Measurements from ENCODE around the gene TACC2.

The TACC2 gene

DNA sequence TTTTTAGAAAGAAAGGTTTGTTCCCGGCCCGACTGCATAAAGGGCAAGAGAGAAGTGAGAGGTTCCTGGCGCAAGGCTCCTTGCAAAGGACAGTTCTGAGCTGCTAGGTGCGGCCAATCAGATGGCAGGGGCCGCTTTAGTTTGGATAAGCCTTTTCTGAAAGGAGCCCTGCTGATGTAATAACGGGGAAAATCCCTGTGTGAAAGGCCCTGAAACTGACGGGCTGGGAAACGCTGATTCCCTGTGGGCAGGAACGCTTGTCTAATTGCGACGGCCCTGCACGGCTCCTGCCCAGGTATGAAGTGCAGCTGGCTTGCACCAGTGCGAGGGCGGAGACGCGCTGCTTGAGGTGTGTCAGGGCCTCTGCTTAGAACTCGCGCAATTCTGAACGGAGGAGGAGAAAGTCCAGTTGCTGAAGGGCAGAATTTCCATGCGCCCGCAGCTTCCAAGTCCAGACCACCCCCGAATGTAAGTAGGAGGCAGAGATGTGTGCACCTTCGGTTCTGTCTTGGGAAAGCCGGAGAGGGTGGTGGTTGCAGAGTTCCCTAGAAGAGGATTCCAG is 30.5 kb downstream of the TACC2 start:
- Histone ChIP-seq H3K9ac (ENCODE audit: low read length) (no peak overlapping the region), H3K79me1 (replicated peaks; ENCODE audit: low read length, poor library complexity, severe bottlenecking) (no peaks in the 10 kb centered on the region), H2AFZ (ENCODE audit: low read depth, low read length) (no peak overlapping the region), H2BK15ac (ENCODE audit: low read depth, poor library complexity, severe bottlenecking) (no peak overlapping the region), H3K23ac (ENCODE audit: low read length in 2 of 2) (no peak overlapping the region), H2AK5ac (ENCODE audit: low read length, severe bottlenecking) (no peak overlapping the region), H3K36me3 (ENCODE audit: control insufficient read depth in 1 of 2, insufficient read depth in 2 of 2, low read depth in 1 of 2, low read length in 2 of 2) (no peaks in the 10 kb centered on the region), H4K91ac (ENCODE audit: low read length) (no peak overlapping the region), H3K14ac (ENCODE audit: low read length in 2 of 2) (no peak overlapping the region), H3K27ac (ENCODE audit: low read length, poor library complexity, severe bottlenecking) (no peak overlapping the region), H3K18ac (ENCODE audit: low read depth in 1 of 2, low read length in 2 of 2) (peak overlapping the region in 1 of 2 experiments; percentile 12), H3K4me3 (ENCODE audit: insufficient read depth in 1 of 2, low read depth in 1 of 2, low read length in 2 of 2) (no peak overlapping the region), H4K8ac (ENCODE audit: low read length) (peak overlapping the region; percentile 23), H2BK12ac (ENCODE audit: low read length in 2 of 2) (no peak overlapping the region), H3K4me1 (ENCODE audit: control insufficient read depth, insufficient read depth, low read depth, low read length) (peaks cover 3% of the 10 kb centered on the region), H3K27me3 (ENCODE audit: control insufficient read depth in 1 of 2, insufficient read depth in 1 of 2, low read length in 2 of 2) (peaks cover 2 to 14% of the 10 kb centered on the region in 2 experiments), H2BK5ac (ENCODE audit: low read depth, low read length, poor library complexity, severe bottlenecking) (no peak overlapping the region), H3K4me2 (ENCODE audit: low read length, poor library complexity, severe bottlenecking) (no peak overlapping the region), H3K4ac (ENCODE audit: low read depth in 1 of 2, low read length in 2 of 2) (no peak overlapping the region), H2BK120ac (ENCODE audit: low read depth, low read length) (no peak overlapping the region), H3K9me3 (ENCODE audit: control insufficient read depth, low read length) (no peaks in the 10 kb centered on the region)
- no peak for DNase-seq
- WGBS: 64% methylated on average over 24 of the region's 24 CpGs

DNA sequence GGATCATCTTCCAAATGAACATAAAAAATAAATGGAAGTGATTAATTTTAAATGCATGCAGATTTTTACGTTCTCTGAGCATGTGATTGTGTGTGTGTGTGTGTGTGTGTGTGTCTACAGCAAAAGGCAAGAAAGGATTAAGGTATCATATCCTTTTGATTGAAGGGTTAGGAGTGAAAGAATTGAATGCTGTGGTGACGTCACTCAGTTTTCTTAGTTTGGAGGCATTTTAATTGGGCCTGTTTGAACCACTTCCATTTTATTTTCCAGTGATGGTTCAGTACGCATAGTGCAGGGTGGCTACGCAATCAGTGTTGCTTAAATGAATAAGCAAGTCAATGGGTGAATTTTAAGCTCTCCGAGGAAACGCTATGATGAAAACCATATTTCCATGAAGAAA is 31.3 kb downstream of the TACC2 start:
- Histone ChIP-seq H3K18ac (ENCODE audit: low read depth in 1 of 2, low read length in 2 of 2) (no peak overlapping the region), H3K27ac (ENCODE audit: low read length, poor library complexity, severe bottlenecking) (no peak overlapping the region), H3K79me1 (replicated peaks; ENCODE audit: low read length, poor library complexity, severe bottlenecking) (no peaks in the 10 kb centered on the region), H3K9ac (ENCODE audit: low read length) (no peak overlapping the region), H2BK15ac (ENCODE audit: low read depth, poor library complexity, severe bottlenecking) (no peak overlapping the region), H3K4me1 (ENCODE audit: control insufficient read depth, insufficient read depth, low read depth, low read length) (peaks cover 3% of the 10 kb centered on the region), H3K4ac (ENCODE audit: low read depth in 1 of 2, low read length in 2 of 2) (no peak overlapping the region), H2BK5ac (ENCODE audit: low read depth, low read length, poor library complexity, severe bottlenecking) (no peak overlapping the region), H3K27me3 (ENCODE audit: control insufficient read depth in 1 of 2, insufficient read depth in 1 of 2, low read length in 2 of 2) (peaks cover 0 to 14% of the 10 kb centered on the region in 2 experiments), H3K9me3 (ENCODE audit: control insufficient read depth, low read length) (no peaks in the 10 kb centered on the region), H3K4me3 (ENCODE audit: insufficient read depth in 1 of 2, low read depth in 1 of 2, low read length in 2 of 2) (no peak overlapping the region), H2BK12ac (ENCODE audit: low read length in 2 of 2) (no peak overlapping the region), H2AK5ac (ENCODE audit: low read length, severe bottlenecking) (no peak overlapping the region), H3K23ac (ENCODE audit: low read length in 2 of 2) (no peak overlapping the region), H2AFZ (ENCODE audit: low read depth, low read length) (no peak overlapping the region), H2BK120ac (ENCODE audit: low read depth, low read length) (no peak overlapping the region), H3K14ac (ENCODE audit: low read length in 2 of 2) (no peak overlapping the region), H3K36me3 (ENCODE audit: control insufficient read depth in 1 of 2, insufficient read depth in 2 of 2, low read depth in 1 of 2, low read length in 2 of 2) (no peaks in the 10 kb centered on the region), H4K91ac (ENCODE audit: low read length) (no peak overlapping the region), H3K4me2 (ENCODE audit: low read length, poor library complexity, severe bottlenecking) (no peak overlapping the region), H4K8ac (ENCODE audit: low read length) (no peak overlapping the region)
- WGBS: 93% methylated on average over 4 of the region's 6 CpGs
- no peak for DNase-seq

DNA sequence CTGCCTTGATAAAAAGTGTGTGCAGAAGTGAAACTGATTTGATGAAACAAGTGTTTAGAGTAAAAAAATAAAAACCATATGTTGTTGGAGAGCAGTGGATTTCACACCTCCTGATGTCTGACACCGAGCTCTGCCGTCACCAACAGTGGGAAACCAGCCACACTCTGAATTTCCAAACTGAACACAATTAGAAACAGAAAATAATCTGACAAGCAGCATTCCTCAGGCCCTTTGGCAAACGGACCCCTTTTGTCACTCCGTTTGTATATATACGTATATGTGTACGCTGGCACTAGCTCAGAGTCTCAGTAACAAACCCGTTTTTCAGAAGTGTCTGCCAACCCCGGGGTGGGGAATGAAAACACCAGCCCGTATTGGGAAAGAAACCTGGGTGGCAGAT is 32.4 kb downstream of the TACC2 start:
- H3K23ac ChIP-seq (ENCODE audit: low read length in 2 of 2): no peak overlapping the region
- H3K79me1 ChIP-seq (replicated peaks; ENCODE audit: low read length, poor library complexity, severe bottlenecking): no peaks in the 10 kb centered on the region
- H2BK120ac ChIP-seq (ENCODE audit: low read depth, low read length): no peak overlapping the region
- H3K18ac ChIP-seq (ENCODE audit: low read depth in 1 of 2, low read length in 2 of 2): no peak overlapping the region
- no peak overlapping the region for H4K91ac ChIP-seq (ENCODE audit: low read length)
- peaks cover 0 to 14% of the 10 kb centered on the region in 2 experiments for H3K27me3 ChIP-seq (ENCODE audit: control insufficient read depth in 1 of 2, insufficient read depth in 1 of 2, low read length in 2 of 2)
- no peak overlapping the region for H2BK15ac ChIP-seq (ENCODE audit: low read depth, poor library complexity, severe bottlenecking)
- H3K27ac ChIP-seq (ENCODE audit: low read length, poor library complexity, severe bottlenecking): no peak overlapping the region
- no peak overlapping the region for H2AFZ ChIP-seq (ENCODE audit: low read depth, low read length)
- H4K8ac ChIP-seq (ENCODE audit: low read length): no peak overlapping the region
- H2BK12ac ChIP-seq (ENCODE audit: low read length in 2 of 2): no peak overlapping the region
- no peaks in the 10 kb centered on the region for H3K36me3 ChIP-seq (ENCODE audit: control insufficient read depth in 1 of 2, insufficient read depth in 2 of 2, low read depth in 1 of 2, low read length in 2 of 2)
- DNase-seq: no peak
- H3K4me1 ChIP-seq (ENCODE audit: control insufficient read depth, insufficient read depth, low read depth, low read length): peaks cover 3% of the 10 kb centered on the region
- H3K4me2 ChIP-seq (ENCODE audit: low read length, poor library complexity, severe bottlenecking): no peak overlapping the region
- H3K9ac ChIP-seq (ENCODE audit: low read length): peak overlapping the region; percentile 65
- 84% methylated on average over 9 of the region's 9 CpGs for WGBS
- no peak overlapping the region for H3K14ac ChIP-seq (ENCODE audit: low read length in 2 of 2)
- no peaks in the 10 kb centered on the region for H3K9me3 ChIP-seq (ENCODE audit: control insufficient read depth, low read length)
- H3K4me3 ChIP-seq (ENCODE audit: insufficient read depth in 1 of 2, low read depth in 1 of 2, low read length in 2 of 2): peak overlapping the region in 1 of 2 experiments; percentile 73
- H2AK5ac ChIP-seq (ENCODE audit: low read length, severe bottlenecking): no peak overlapping the region
- H2BK5ac ChIP-seq (ENCODE audit: low read depth, low read length, poor library complexity, severe bottlenecking): no peak overlapping the region
- H3K4ac ChIP-seq (ENCODE audit: low read depth in 1 of 2, low read length in 2 of 2): no peak overlapping the region

DNA sequence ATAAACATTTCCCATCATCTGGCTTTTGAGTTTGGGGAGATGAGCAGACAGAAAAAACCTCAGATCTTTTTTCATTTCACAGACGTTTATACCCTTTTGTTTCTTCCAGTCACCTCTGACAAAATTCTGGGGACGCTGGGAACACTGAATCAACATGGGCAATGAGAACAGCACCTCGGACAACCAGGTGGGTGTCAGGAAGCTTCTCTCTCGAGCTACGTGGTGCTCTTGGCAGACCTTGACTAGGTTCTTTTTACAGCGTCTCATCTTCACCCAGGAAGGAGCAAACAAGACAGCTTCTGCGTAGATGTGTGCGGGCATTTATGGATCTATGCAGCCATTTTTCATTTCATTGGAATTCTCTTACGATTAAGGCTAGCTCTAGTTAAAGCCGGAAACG is 32.9 kb downstream of the TACC2 start:
- DNase-seq: no peak
- H2BK5ac ChIP-seq (ENCODE audit: low read depth, low read length, poor library complexity, severe bottlenecking): no peak overlapping the region
- no peak overlapping the region for H2AK5ac ChIP-seq (ENCODE audit: low read length, severe bottlenecking)
- H2BK15ac ChIP-seq (ENCODE audit: low read depth, poor library complexity, severe bottlenecking): no peak overlapping the region
- no peak overlapping the region for H3K18ac ChIP-seq (ENCODE audit: low read depth in 1 of 2, low read length in 2 of 2)
- H4K91ac ChIP-seq (ENCODE audit: low read length): no peak overlapping the region
- peak overlapping the region; percentile 65 for H3K9ac ChIP-seq (ENCODE audit: low read length)
- H3K79me1 ChIP-seq (replicated peaks; ENCODE audit: low read length, poor library complexity, severe bottlenecking): no peaks in the 10 kb centered on the region
- H3K27me3 ChIP-seq (ENCODE audit: control insufficient read depth in 1 of 2, insufficient read depth in 1 of 2, low read length in 2 of 2): peaks cover 0 to 14% of the 10 kb centered on the region in 2 experiments
- no peak overlapping the region for H2BK120ac ChIP-seq (ENCODE audit: low read depth, low read length)
- no peak overlapping the region for H4K8ac ChIP-seq (ENCODE audit: low read length)
- no peak overlapping the region for H3K14ac ChIP-seq (ENCODE audit: low read length in 2 of 2)
- no peaks in the 10 kb centered on the region for H3K9me3 ChIP-seq (ENCODE audit: control insufficient read depth, low read length)
- H3K23ac ChIP-seq (ENCODE audit: low read length in 2 of 2): no peak overlapping the region
- no peak overlapping the region for H2BK12ac ChIP-seq (ENCODE audit: low read length in 2 of 2)
- peaks cover 3% of the 10 kb centered on the region for H3K4me1 ChIP-seq (ENCODE audit: control insufficient read depth, insufficient read depth, low read depth, low read length)
- WGBS: 80% methylated on average over 7 of the region's 11 CpGs
- H2AFZ ChIP-seq (ENCODE audit: low read depth, low read length): no peak overlapping the region
- no peak overlapping the region for H3K4ac ChIP-seq (ENCODE audit: low read depth in 1 of 2, low read length in 2 of 2)
- H3K27ac ChIP-seq (ENCODE audit: low read length, poor library complexity, severe bottlenecking): no peak overlapping the region
- H3K4me3 ChIP-seq (ENCODE audit: insufficient read depth in 1 of 2, low read depth in 1 of 2, low read length in 2 of 2): peak overlapping the region in 1 of 2 experiments; percentile 73
- no peak overlapping the region for H3K4me2 ChIP-seq (ENCODE audit: low read length, poor library complexity, severe bottlenecking)
- H3K36me3 ChIP-seq (ENCODE audit: control insufficient read depth in 1 of 2, insufficient read depth in 2 of 2, low read depth in 1 of 2, low read length in 2 of 2): no peaks in the 10 kb centered on the region

All from mesenchymal stem cell (in vitro differentiated cells and primary cell).